ENCODE results near the gene UBE2H.
"Not testable (repeated sequence)": the region's sequence is repeated elsewhere in the genome, so short reads cannot be mapped to it uniquely, and the experiment has no call there.

The UBE2H gene

GRCh38 chr7:129835569-129835968, 117.2 kb downstream of the UBE2H start:
- H3K4me2 ChIP-seq (ENCODE audit: insufficient read depth, low read length, poor library complexity, severe bottlenecking) = no peak overlapping the region
- H3K4ac ChIP-seq (ENCODE audit: low read length) = no peak overlapping the region
- H3K23ac ChIP-seq (ENCODE audit: low read depth, low read length, poor library complexity) = no peak overlapping the region
- no peak overlapping the region for H3K14ac ChIP-seq (ENCODE audit: low read length)
- H2BK12ac ChIP-seq (ENCODE audit: low read length) = no peak overlapping the region
- no peak overlapping the region for H3K9ac ChIP-seq (ENCODE audit: low read depth, low read length, poor library complexity)
- no peak overlapping the region for H3K4me3 ChIP-seq (ENCODE audit: low read length in 2 of 2)
- H2AFZ ChIP-seq (ENCODE audit: low read length) = no peak overlapping the region
- H3K18ac ChIP-seq (ENCODE audit: low read length) = no peak overlapping the region
- DNase-seq (ENCODE audit: low spot score) = no peak
- WGBS, 2 donors (ENCODE audit: extremely low coverage in 2 of 2, insufficient read length in 2 of 2, insufficient replicate concordance in 1 of 2) = no CpG with 5 or more reads among the region's 6 CpGs
- no peaks in the 10 kb centered on the region for H3K79me1 ChIP-seq (ENCODE audit: low read depth, low read length)
- H3K4me1 ChIP-seq (ENCODE audit: control insufficient read depth in 2 of 2, insufficient read depth in 1 of 2, low read depth in 1 of 2, low read length in 2 of 2) = peaks cover 14 to 15% of the 10 kb centered on the region in 2 donors
- H3K27me3 ChIP-seq (ENCODE audit: control insufficient read depth in 3 of 3, insufficient read depth in 3 of 3, low read depth in 1 of 3, low read length in 3 of 3) = no peaks in the 10 kb centered on the region
- H2BK15ac ChIP-seq (ENCODE audit: low read length) = no peak overlapping the region
- H2AK5ac ChIP-seq (ENCODE audit: low read depth, low read length) = no peak overlapping the region
- peaks cover 5 to 38% of the 10 kb centered on the region in 2 donors for H3K36me3 ChIP-seq (replicated peaks in 1 of 2; ENCODE audit: control insufficient read depth in 2 of 2, insufficient read depth in 2 of 2, low read length in 2 of 2)
- H4K8ac ChIP-seq (ENCODE audit: low read depth, low read length) = no peak overlapping the region
- H2BK5ac ChIP-seq (ENCODE audit: low read length) = no peak overlapping the region
- H4K91ac ChIP-seq (ENCODE audit: low read depth, low read length, poor library complexity) = no peak overlapping the region
- no peak overlapping the region for H2BK120ac ChIP-seq (ENCODE audit: low read depth, low read length)
- no peaks in the 10 kb centered on the region for H3K9me3 ChIP-seq (replicated peaks in 1 of 2; ENCODE audit: control insufficient read depth in 2 of 2, insufficient read depth in 1 of 2, low read depth in 1 of 2, low read length in 2 of 2)
- H3K27ac ChIP-seq (replicated peaks; ENCODE audit: low read length) = no peak overlapping the region

GRCh38 chr7:129833353-129833752, 119.4 kb downstream of the UBE2H start:
- not testable (repeated sequence) for DNase-seq (ENCODE audit: low spot score); H4K91ac ChIP-seq (ENCODE audit: low read depth, low read length, poor library complexity); H3K23ac ChIP-seq (ENCODE audit: low read depth, low read length, poor library complexity); H3K27ac ChIP-seq (replicated peaks; ENCODE audit: low read length); H3K18ac ChIP-seq (ENCODE audit: low read length); H3K9ac ChIP-seq (ENCODE audit: low read depth, low read length, poor library complexity); H3K14ac ChIP-seq (ENCODE audit: low read length); H3K4ac ChIP-seq (ENCODE audit: low read length); H2AFZ ChIP-seq (ENCODE audit: low read length); H2AK5ac ChIP-seq (ENCODE audit: low read depth, low read length); H3K4me2 ChIP-seq (ENCODE audit: insufficient read depth, low read length, poor library complexity, severe bottlenecking); H3K9me3 ChIP-seq (replicated peaks in 1 of 2; ENCODE audit: control insufficient read depth in 2 of 2, insufficient read depth in 1 of 2, low read depth in 1 of 2, low read length in 2 of 2); H3K79me1 ChIP-seq (ENCODE audit: low read depth, low read length); H4K8ac ChIP-seq (ENCODE audit: low read depth, low read length); H2BK120ac ChIP-seq (ENCODE audit: low read depth, low read length); H2BK12ac ChIP-seq (ENCODE audit: low read length); H3K4me3 ChIP-seq (ENCODE audit: low read length in 2 of 2); H2BK15ac ChIP-seq (ENCODE audit: low read length); H2BK5ac ChIP-seq (ENCODE audit: low read length); H3K27me3 ChIP-seq (ENCODE audit: control insufficient read depth in 3 of 3, insufficient read depth in 3 of 3, low read depth in 1 of 3, low read length in 3 of 3)
- Histone ChIP-seq H3K4me1 (ENCODE audit: control insufficient read depth in 2 of 2, insufficient read depth in 1 of 2, low read depth in 1 of 2, low read length in 2 of 2) (peaks cover 18 to 24% of the 10 kb centered on the region in 2 donors), H3K36me3 (replicated peaks in 1 of 2; ENCODE audit: control insufficient read depth in 2 of 2, insufficient read depth in 2 of 2, low read length in 2 of 2) (peaks cover 5 to 31% of the 10 kb centered on the region in 2 donors)
- WGBS, 2 donors (ENCODE audit: extremely low coverage in 2 of 2, insufficient read length in 2 of 2, insufficient replicate concordance in 1 of 2) = no CpG with 5 or more reads among the region's 6 CpGs

GRCh38 chr7:129832701-129833227, 120.0 kb downstream of the UBE2H start:
- no peaks in the 10 kb centered on the region for H3K27me3 ChIP-seq (ENCODE audit: control insufficient read depth in 3 of 3, insufficient read depth in 3 of 3, low read depth in 1 of 3, low read length in 3 of 3)
- peaks cover 5 to 26% of the 10 kb centered on the region in 2 donors for H3K36me3 ChIP-seq (replicated peaks in 1 of 2; ENCODE audit: control insufficient read depth in 2 of 2, insufficient read depth in 2 of 2, low read length in 2 of 2)
- H2BK120ac ChIP-seq (ENCODE audit: low read depth, low read length) = no peak overlapping the region
- no peak overlapping the region for H2BK12ac ChIP-seq (ENCODE audit: low read length)
- peaks cover 18 to 24% of the 10 kb centered on the region in 2 donors for H3K4me1 ChIP-seq (ENCODE audit: control insufficient read depth in 2 of 2, insufficient read depth in 1 of 2, low read depth in 1 of 2, low read length in 2 of 2)
- DNase-seq (ENCODE audit: low spot score) = no peak
- no CpG with 5 or more reads among the region's 3 CpGs for WGBS, 2 donors (ENCODE audit: extremely low coverage in 2 of 2, insufficient read length in 2 of 2, insufficient replicate concordance in 1 of 2)
- no peak overlapping the region for H2BK5ac ChIP-seq (ENCODE audit: low read length)
- no peak overlapping the region for H2BK15ac ChIP-seq (ENCODE audit: low read length)
- H2AK5ac ChIP-seq (ENCODE audit: low read depth, low read length) = no peak overlapping the region
- no peaks in the 10 kb centered on the region for H3K79me1 ChIP-seq (ENCODE audit: low read depth, low read length)
- H3K4ac ChIP-seq (ENCODE audit: low read length) = no peak overlapping the region
- H3K9me3 ChIP-seq (replicated peaks in 1 of 2; ENCODE audit: control insufficient read depth in 2 of 2, insufficient read depth in 1 of 2, low read depth in 1 of 2, low read length in 2 of 2) = no peaks in the 10 kb centered on the region
- H4K8ac ChIP-seq (ENCODE audit: low read depth, low read length) = no peak overlapping the region
- H3K27ac ChIP-seq (replicated peaks; ENCODE audit: low read length) = no peak overlapping the region
- no peak overlapping the region for H3K18ac ChIP-seq (ENCODE audit: low read length)
- H3K4me2 ChIP-seq (ENCODE audit: insufficient read depth, low read length, poor library complexity, severe bottlenecking) = no peak overlapping the region
- H4K91ac ChIP-seq (ENCODE audit: low read depth, low read length, poor library complexity) = no peak overlapping the region
- H3K9ac ChIP-seq (ENCODE audit: low read depth, low read length, poor library complexity) = no peak overlapping the region
- no peak overlapping the region for H3K23ac ChIP-seq (ENCODE audit: low read depth, low read length, poor library complexity)
- no peak overlapping the region for H3K4me3 ChIP-seq (ENCODE audit: low read length in 2 of 2)
- no peak overlapping the region for H3K14ac ChIP-seq (ENCODE audit: low read length)
- H2AFZ ChIP-seq (ENCODE audit: low read length) = no peak overlapping the region

GRCh38 chr7:129832282-129832681, 120.5 kb downstream of the UBE2H start:
- Histone ChIP-seq H3K27me3 (ENCODE audit: control insufficient read depth in 3 of 3, insufficient read depth in 3 of 3, low read depth in 1 of 3, low read length in 3 of 3) (no peaks in the 10 kb centered on the region), H4K91ac (ENCODE audit: low read depth, low read length, poor library complexity) (no peak overlapping the region), H2BK120ac (ENCODE audit: low read depth, low read length) (no peak overlapping the region), H4K8ac (ENCODE audit: low read depth, low read length) (no peak overlapping the region), H2BK12ac (ENCODE audit: low read length) (no peak overlapping the region), H3K4ac (ENCODE audit: low read length) (no peak overlapping the region), H2AFZ (ENCODE audit: low read length) (no peak overlapping the region), H3K4me1 (ENCODE audit: control insufficient read depth in 2 of 2, insufficient read depth in 1 of 2, low read depth in 1 of 2, low read length in 2 of 2) (peaks cover 18 to 24% of the 10 kb centered on the region in 2 donors), H3K4me3 (ENCODE audit: low read length in 2 of 2) (no peak overlapping the region), H3K36me3 (replicated peaks in 1 of 2; ENCODE audit: control insufficient read depth in 2 of 2, insufficient read depth in 2 of 2, low read length in 2 of 2) (peaks cover 5 to 24% of the 10 kb centered on the region in 2 donors), H3K4me2 (ENCODE audit: insufficient read depth, low read length, poor library complexity, severe bottlenecking) (no peak overlapping the region), H3K9me3 (replicated peaks in 1 of 2; ENCODE audit: control insufficient read depth in 2 of 2, insufficient read depth in 1 of 2, low read depth in 1 of 2, low read length in 2 of 2) (no peaks in the 10 kb centered on the region), H2AK5ac (ENCODE audit: low read depth, low read length) (no peak overlapping the region), H3K27ac (replicated peaks; ENCODE audit: low read length) (no peak overlapping the region), H2BK5ac (ENCODE audit: low read length) (no peak overlapping the region), H3K23ac (ENCODE audit: low read depth, low read length, poor library complexity) (no peak overlapping the region), H3K79me1 (ENCODE audit: low read depth, low read length) (no peaks in the 10 kb centered on the region), H3K14ac (ENCODE audit: low read length) (no peak overlapping the region), H3K9ac (ENCODE audit: low read depth, low read length, poor library complexity) (no peak overlapping the region), H3K18ac (ENCODE audit: low read length) (no peak overlapping the region), H2BK15ac (ENCODE audit: low read length) (no peak overlapping the region)
- DNase-seq (ENCODE audit: low spot score) = no peak
- WGBS, 2 donors (ENCODE audit: extremely low coverage in 2 of 2, insufficient read length in 2 of 2, insufficient replicate concordance in 1 of 2) = no CpG with 5 or more reads among the region's 4 CpGs

All from neuronal stem cell (in vitro differentiated cells).